Common myeloid progenitor, CD34-positive (primary cell): ENCODE results near the gene RELL2.

Source experiments
- CTCF ChIA-PET: fragments of 350-600 bp; sonication (Branson Sonifier 250); formaldehyde crosslinking; loops from one replicate; lab custom pipeline; 2021; ENCODE audit warnings: antibody characterized with exemption; lab: Charles Lee
- POLR2A ChIA-PET: fragments of 350-600 bp; sonication (Branson Sonifier 250); formaldehyde crosslinking; loops from one replicate; lab custom pipeline; 2021; ENCODE audit warnings: antibody characterized with exemption; lab: Charles Lee
- DNase-seq, 3 donors: peaks; one replicate each; pipeline versions ENCODE4 v3.0.0 to v3.0.0-alpha.2; 2013
- H3K27ac ChIP-seq, 2 experiments: 1 replicate in 1 of 2; 2 replicates in 1 of 2; pipeline ENCODE4 v1.7.0; 2013; ENCODE audit warnings: inconsistent platforms in 2 of 2, low read length in 2 of 2, mild to moderate bottlenecking in 2 of 2, low read depth in 1 of 2, moderate library complexity in 1 of 2; ENCODE audit not compliant: severe bottlenecking in 2 of 2, insufficient read depth in 1 of 2, poor library complexity in 1 of 2
- H3K27me3 ChIP-seq, 5 experiments: replicated peaks in 2 of 5; 1 replicate in 3 of 5; 2 replicates in 2 of 5; pipeline versions ENCODE4 v1.6.1 to v1.7.0; 2013; ENCODE audit warnings: low read length in 4 of 5, mild to moderate bottlenecking in 2 of 5, moderate library complexity in 2 of 5, inconsistent platforms in 1 of 5; ENCODE audit not compliant: insufficient read depth in 5 of 5, control insufficient read depth in 4 of 5
- H3K36me3 ChIP-seq, 4 experiments: 1 replicate in 2 of 4; 2 replicates in 2 of 4; pipeline versions ENCODE4 v1.6.1 to v1.7.0; 2013; ENCODE audit warnings: low read length in 3 of 4, control low read depth in 1 of 4, mild to moderate bottlenecking in 1 of 4; ENCODE audit not compliant: control insufficient read depth in 4 of 4, insufficient read depth in 4 of 4
- H3K4me1 ChIP-seq, 4 experiments: 1 replicate in 3 of 4; 2 replicates in 1 of 4; pipeline versions ENCODE4 v1.6.1 to v1.7.1; 2013; ENCODE audit warnings: low read length in 3 of 4, mild to moderate bottlenecking in 3 of 4, control low read depth in 1 of 4, inconsistent platforms in 1 of 4, moderate library complexity in 1 of 4; ENCODE audit not compliant: control insufficient read depth in 4 of 4, insufficient read depth in 4 of 4; ENCODE audit errors: control extremely low read depth in 1 of 4
- H3K4me3 ChIP-seq, 7 experiments: 1 replicate in 4 of 7; 2 replicates in 3 of 7; pipeline versions ENCODE4 v1.5.1 to v1.7.0; 2013; ENCODE audit warnings: mild to moderate bottlenecking in 7 of 7, low read length in 6 of 7, moderate library complexity in 6 of 7, inconsistent platforms in 2 of 7, low read depth in 2 of 7, control low read depth in 1 of 7; ENCODE audit not compliant: insufficient read depth in 4 of 7, control insufficient read depth in 1 of 7; ENCODE audit errors: extremely low read depth in 1 of 7
- H3K9me3 ChIP-seq, 5 experiments: 1 replicate in 4 of 5; 2 replicates in 1 of 5; pipeline versions ENCODE4 v1.6.1 to v1.7.1; 2013; ENCODE audit warnings: low read length in 4 of 5, mild to moderate bottlenecking in 2 of 5, inconsistent platforms in 1 of 5, low read depth in 1 of 5, moderate library complexity in 1 of 5; ENCODE audit not compliant: control insufficient read depth in 4 of 5, insufficient read depth in 2 of 5; ENCODE audit errors: control extremely low read depth in 1 of 5
- WGBS: methylation state at CpG from one replicate; pipeline ENCODE4 v1.1.5; 2013; ENCODE audit not compliant: insufficient coverage; 5-methylcytosine and 5-hydroxymethylcytosine counted together

The RELL2 gene

GRCh38 chr5:141677415-141677814 is 40.6 kb downstream of the RELL2 start:
- H3K4me3 ChIP-seq = no peak overlapping the region
- H3K27ac ChIP-seq = no peak overlapping the region
- CTCF ChIA-PET = interaction anchor here (0.7 to 1.6 kb wide), 5 partner anchors 9 to 283 kb away, joined by 3 to 6 read pairs (median 3); partner anchors contain the start of gene PCDH12
- peak; percentile 42 to 69 (median 67) for DNase-seq
- no peaks in the 10 kb centered on the region for H3K9me3 ChIP-seq
- no peaks in the 10 kb centered on the region for H3K36me3 ChIP-seq
- H3K4me1 ChIP-seq = peaks cover 0 to 14% (median 8%) of the 10 kb centered on the region in 4 experiments
- POLR2A ChIA-PET = no interaction called here
- peaks cover 0 to 15% (median 2%) of the 10 kb centered on the region in 5 experiments for H3K27me3 ChIP-seq

GRCh38 chr5:141680178-141680577 is 43.4 kb downstream of the RELL2 start:
- 93% methylated on average over 15 of the region's 16 CpGs for WGBS
- Histone ChIP-seq H3K4me1 (peaks cover 7 to 29% (median 23%) of the 10 kb centered on the region in 4 experiments), H3K4me3 (no peak overlapping the region), H3K27me3 (peaks cover 0 to 16% (median 2%) of the 10 kb centered on the region in 5 experiments), H3K27ac (no peak overlapping the region), H3K9me3 (no peaks in the 10 kb centered on the region), H3K36me3 (no peaks in the 10 kb centered on the region)
- CTCF ChIA-PET = interaction anchor here (0.9 to 2.2 kb wide), 2 partner anchors 9 to 12 kb away, joined by 3 to 7 read pairs; no protein-coding TSS in a partner anchor
- POLR2A ChIA-PET = no interaction called here
- no peak for DNase-seq

- CTCF ChIA-PET = interaction anchor here (0.6 to 2.2 kb wide), 5 partner anchors 10 to 262 kb away, joined by 3 to 7 read pairs (median 3); no protein-coding TSS in a partner anchor
Observed at GRCh38 chr5:141680751-141681201, 44.0 kb downstream of the RELL2 start.

GRCh38 chr5:141681295-141681694 is 44.5 kb downstream of the RELL2 start:
- CTCF ChIA-PET = interaction anchor here (0.6 to 2.9 kb wide), 5 partner anchors 11 to 279 kb away, joined by 3 to 10 read pairs (median 3); no protein-coding TSS in a partner anchor
- POLR2A ChIA-PET = no interaction called here
- no peak for DNase-seq
- Histone ChIP-seq H3K4me1 (peaks cover 7 to 29% (median 23%) of the 10 kb centered on the region in 4 experiments), H3K27ac (no peak overlapping the region), H3K4me3 (peak overlapping the region in 1 of 7 experiments; percentile 50), H3K36me3 (no peaks in the 10 kb centered on the region), H3K27me3 (peaks cover 0 to 16% (median 2%) of the 10 kb centered on the region in 5 experiments), H3K9me3 (no peaks in the 10 kb centered on the region)
- 83% methylated on average over 2 of the region's 2 CpGs for WGBS

More at GRCh38 chr5:141680751-141681201, 44.0 kb downstream of the RELL2 start:
- H3K4me3 ChIP-seq = no peak overlapping the region
- no peaks in the 10 kb centered on the region for H3K9me3 ChIP-seq
- DNase-seq = no peak
- WGBS = 86% methylated on average over 1 of the region's 6 CpGs
- H3K4me1 ChIP-seq = peaks cover 7 to 29% (median 23%) of the 10 kb centered on the region in 4 experiments
- H3K36me3 ChIP-seq = no peaks in the 10 kb centered on the region
- POLR2A ChIA-PET = no interaction called here
- peaks cover 0 to 16% (median 2%) of the 10 kb centered on the region in 5 experiments for H3K27me3 ChIP-seq
- no peak overlapping the region for H3K27ac ChIP-seq

GRCh38 chr5:141681695-141682641 is 45.2 kb downstream of the RELL2 start, which contains the start of gene ARAP3:
TSS of gene ARAP3 (minus strand) at chr5:141682230. CDS start at chr5:141680486, 1,744 bp downstream.
- H3K4me3 ChIP-seq = peak within 1 kb of the TSS in 6 of 7 experiments; percentile 1 to 65 (median 46)
- DNase-seq = peak; percentile 39 to 71 (median 56)
- POLR2A ChIA-PET = no interaction called here
- H3K9me3 ChIP-seq = no peaks in the 10 kb centered on the region
- H3K27me3 ChIP-seq = peaks cover 0 to 16% (median 2%) of the 10 kb centered on the region in 5 experiments
- no peak within 1 kb of the TSS for H3K27ac ChIP-seq
- CTCF ChIA-PET = interaction anchor here (0.8 to 2.9 kb wide), 8 partner anchors 10 to 279 kb away, joined by 3 to 28 read pairs (median 6); no protein-coding TSS in a partner anchor
- no peaks in the 10 kb centered on the region for H3K36me3 ChIP-seq
- 9% methylated on average over 46 of the region's 77 CpGs for WGBS
- H3K4me1 ChIP-seq = peaks cover 7 to 29% (median 23%) of the 10 kb centered on the region in 4 experiments

GRCh38 chr5:141683596-141684141 is 46.9 kb downstream of the RELL2 start:
- ChIA-PET POLR2A (interaction anchor here (0.7 kb wide), 1 partner anchor 277 kb away, joined by 3 read pairs; no protein-coding TSS in a partner anchor), CTCF (interaction anchor here (0.9 to 2.9 kb wide), 11 partner anchors 8 to 285 kb away, joined by 3 to 28 read pairs (median 5); partner anchors contain the start of gene RNF14)
- no peak overlapping the region for H3K4me3 ChIP-seq
- DNase-seq = no peak
- H3K9me3 ChIP-seq = no peaks in the 10 kb centered on the region
- H3K4me1 ChIP-seq = peaks cover 7 to 29% (median 23%) of the 10 kb centered on the region in 4 experiments
- no peaks in the 10 kb centered on the region for H3K36me3 ChIP-seq
- peaks cover 0 to 16% (median 2%) of the 10 kb centered on the region in 5 experiments for H3K27me3 ChIP-seq
- no peak overlapping the region for H3K27ac ChIP-seq
